ENCODE results near the gene CEP128.

CEP128 gene

DNA sequence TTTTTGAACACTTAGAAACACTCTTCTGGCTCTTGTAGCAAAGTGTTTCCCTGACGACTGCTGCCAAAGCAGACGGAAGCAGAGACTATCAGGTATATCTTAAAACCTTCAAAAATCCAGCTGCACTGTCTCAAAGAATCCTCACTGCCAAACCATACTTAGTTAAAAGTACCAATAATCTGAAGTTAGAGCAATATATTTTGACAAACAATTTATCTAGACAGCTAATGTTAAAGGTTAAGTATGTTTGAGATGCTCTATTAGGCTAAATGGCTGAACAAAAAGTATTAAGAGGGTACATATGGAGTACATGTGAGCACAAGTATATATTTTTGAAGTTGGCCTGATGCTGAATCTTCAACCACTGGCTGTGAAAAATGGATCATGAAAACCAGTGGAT lies 398.3 kb downstream of the CEP128 start:
- DNase-seq (ENCODE audit: low spot score), result no peak

DNA sequence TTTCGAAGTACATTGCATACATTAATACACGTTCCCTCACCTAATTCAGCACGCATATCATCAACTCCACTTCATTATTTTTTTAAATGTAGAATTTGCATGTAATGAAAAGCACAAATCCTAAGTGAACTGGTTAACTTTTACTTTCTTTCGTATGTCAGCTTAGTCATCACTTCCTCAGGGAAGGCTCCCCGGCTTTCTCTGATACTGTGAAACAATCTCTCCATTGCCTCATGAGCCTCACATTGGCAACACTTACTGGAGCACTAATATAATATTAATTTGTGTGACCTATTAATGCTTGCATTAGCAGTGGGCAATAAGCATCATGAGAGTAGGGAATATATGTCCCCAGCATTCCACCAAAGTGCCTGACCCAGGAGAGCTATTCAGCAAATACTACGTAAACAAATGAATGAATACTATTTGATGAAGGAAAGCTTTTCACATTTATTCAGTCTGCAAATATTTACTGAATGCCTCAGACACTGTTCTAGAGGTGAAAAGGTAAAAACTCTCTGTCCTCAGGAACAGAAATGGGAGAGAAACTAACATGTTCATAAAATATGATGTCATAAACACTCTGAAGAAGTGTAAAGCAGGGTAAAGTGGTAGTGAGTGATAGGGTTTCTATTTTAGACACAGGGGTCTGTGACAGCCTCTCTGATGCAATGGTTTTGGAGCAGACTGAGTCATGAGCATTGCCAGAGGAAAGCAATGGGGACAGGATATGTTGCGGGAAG lies 402.7 kb downstream of the CEP128 start:
- no peak for DNase-seq (ENCODE audit: low spot score)

DNA sequence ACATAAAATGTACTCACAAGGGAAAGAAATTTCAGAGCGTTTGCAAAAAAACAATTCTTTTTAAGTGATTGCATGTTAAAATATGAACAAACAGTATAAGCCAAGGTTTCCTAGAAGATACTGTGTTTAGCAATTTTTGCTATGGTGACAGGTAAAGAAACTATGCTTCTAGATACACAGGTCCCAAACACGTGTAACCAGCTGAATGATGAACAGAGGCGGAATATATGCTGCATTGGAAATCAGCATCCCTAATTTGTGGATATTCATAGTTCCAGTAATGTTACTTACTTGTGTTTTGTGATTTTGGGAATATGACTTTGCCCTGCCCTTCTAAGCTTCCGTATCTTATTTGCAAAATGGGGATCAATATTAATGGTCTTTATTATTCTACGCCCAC lies 403.9 kb downstream of the CEP128 start:
- no peak for DNase-seq (ENCODE audit: low spot score)

- no peak for DNase-seq (ENCODE audit: low spot score)
Measured at GRCh38 chr14:80536456-80536855, 405.1 kb downstream of the CEP128 start.

DNA sequence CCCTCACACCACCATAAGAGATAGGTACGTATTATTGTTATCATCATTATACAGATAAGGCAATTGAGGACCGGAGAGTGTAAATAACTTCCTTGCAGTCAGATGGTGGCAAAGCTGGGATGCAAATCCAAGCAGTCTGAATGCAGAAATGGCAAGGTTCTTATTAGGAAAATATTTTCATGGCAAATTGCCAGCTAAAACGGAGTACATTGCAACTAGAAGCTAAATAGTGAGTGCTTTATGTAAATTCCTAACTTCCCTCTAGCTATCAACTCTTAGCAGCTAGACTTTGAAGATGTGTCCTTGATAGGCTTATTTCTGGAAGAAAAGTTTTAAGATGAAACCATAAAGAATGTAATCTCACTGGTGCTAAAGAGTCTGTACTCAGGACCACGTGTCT lies 406.4 kb downstream of the CEP128 start:
- no peak for DNase-seq (ENCODE audit: low spot score)

DNA sequence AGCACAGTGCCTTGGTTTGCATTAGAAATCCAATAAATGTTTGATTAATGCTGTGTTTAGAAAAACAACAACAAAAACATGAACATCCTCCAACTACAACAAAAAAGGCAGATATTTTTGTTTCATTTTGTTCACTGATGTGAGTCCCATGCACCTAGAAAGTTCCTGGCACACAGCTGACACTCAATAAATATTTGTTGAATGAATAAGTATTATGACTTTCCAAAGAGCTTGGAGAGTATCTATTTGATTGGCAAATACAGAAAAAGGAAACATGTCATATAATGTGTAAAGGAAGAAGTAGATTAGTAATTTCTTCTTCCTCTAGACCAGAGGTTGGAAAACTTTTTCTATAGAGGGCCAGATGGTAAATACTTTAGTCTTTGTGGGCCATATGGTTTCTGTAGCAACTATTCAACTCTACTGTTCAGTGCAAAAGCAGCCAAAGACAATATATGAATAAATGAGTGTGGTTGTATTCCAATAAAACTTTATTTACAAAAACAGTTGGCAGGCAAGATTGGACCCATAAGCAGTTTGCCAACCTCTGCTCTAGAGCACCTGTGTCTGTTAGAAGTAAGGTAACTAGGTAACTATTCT lies 417.9 kb downstream of the CEP128 start:
- DNase-seq (ENCODE audit: low spot score), result no peak

DNA sequence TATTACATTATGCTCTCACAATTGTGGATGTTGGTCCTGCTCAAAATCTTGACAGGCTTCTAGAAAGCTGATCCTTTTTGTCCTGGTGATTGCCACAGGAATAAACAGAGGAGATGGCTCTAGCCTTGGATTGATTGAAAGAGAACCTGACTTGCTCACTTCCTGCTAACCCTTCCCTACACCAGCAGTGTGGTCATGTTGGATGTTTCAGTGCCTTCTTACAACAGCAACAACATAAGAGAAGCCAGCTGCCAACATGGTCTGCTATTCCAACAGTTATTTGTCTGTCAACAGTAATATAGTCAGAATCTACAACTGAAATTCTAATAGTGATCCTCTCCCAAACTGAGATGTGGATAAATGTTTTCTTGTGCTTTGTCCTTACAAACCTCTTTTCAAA lies 418.6 kb downstream of the CEP128 start:
- DNase-seq (ENCODE audit: low spot score), result peak; percentile 6

GRCh38 chr14:80522411-80522810 lies 419.1 kb downstream of the CEP128 start:
- no peak for DNase-seq (ENCODE audit: low spot score)

- no peak for DNase-seq (ENCODE audit: low spot score)
Measured at GRCh38 chr14:80521456-80521855, 420.1 kb downstream of the CEP128 start.

- DNase-seq (ENCODE audit: low spot score), result no peak
Measured at GRCh38 chr14:80519002-80519401, 422.5 kb downstream of the CEP128 start.

DNA sequence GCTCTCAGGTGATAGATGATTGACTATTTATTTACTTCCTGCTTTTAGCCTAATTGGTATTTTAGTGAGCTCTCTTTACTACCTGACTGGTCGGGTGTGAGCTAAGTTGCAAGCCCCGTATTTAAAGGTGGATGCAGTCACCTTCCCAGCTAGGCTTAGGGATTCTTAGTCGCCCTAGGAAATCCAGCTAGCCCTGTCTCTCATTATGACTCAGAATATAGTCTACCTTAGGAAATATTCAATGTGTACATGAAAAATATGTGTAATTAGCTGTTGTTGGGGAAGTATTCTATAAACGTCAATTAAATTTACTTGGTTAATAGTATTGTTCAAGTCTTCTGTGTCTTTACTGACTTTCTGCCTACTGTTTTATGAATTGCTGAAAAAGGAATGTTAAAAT lies 423.4 kb downstream of the CEP128 start:
- DNase-seq (ENCODE audit: low spot score), result no peak

DNA sequence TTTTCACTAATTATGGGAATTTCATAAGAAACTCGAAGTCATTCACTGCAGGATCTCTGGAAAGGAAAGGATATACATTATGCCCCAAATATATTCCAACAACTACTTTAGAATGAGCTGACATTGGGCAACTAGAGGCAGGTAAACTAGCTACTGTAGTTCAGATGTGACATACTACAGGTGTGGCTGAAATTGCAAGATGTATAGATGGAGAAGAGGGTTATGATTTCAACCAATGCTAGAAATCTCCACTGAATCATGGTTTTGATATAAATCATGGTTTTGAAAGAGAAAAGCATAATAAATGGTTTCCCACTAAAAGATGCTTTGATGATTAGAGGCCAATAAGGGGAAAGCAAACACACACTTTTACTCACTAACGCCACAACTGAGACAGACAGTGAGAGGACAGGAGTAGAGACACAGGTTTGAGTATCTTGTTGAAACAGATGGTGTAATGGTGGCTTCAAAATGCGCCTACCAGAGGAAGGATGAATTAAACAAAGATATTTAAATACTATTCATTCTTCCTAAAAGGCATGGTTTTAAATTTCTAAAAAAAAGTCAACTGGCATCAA lies 434.2 kb downstream of the CEP128 start:
- DNase-seq (ENCODE audit: low spot score), result no peak

DNA sequence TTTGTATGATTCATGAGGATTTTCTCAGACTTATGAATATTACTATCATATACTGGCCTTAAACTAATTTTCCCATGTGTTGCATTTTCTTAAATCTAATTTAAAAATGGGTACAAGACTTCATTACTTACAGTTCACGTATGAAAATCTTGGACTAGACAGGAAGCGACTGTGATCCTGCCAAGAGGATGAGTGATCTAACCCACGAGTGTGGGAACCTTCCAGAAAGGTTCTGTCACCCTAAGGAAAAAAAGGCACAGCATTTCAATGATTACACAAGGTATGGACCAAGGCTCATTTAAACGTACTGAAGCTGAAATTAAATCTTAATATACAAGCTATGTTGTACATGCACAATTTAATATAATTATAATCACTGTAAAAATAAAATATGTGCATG lies 436.8 kb downstream of the CEP128 start:
- no peak for DNase-seq (ENCODE audit: low spot score)

- no peak for DNase-seq (ENCODE audit: low spot score)
Measured at GRCh38 chr14:80498533-80498932, 443.0 kb downstream of the CEP128 start.

DNA sequence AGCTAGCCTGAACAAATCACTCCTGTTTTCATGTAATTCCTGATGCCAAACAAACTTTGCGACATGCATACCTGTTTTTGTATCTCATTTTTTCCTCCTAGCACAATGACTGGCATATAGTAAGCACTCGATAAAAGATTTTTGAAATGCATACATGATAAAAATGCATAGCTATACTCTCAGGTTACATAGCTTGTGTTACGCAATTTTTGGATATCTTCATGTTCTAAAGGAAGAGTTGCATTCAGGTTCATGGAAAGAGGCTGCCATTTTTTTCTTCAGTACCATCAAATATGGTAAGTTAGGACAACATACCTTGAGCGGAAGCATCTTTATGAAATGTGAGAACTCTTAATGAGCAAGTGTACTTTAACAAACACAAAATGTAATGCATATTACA lies 445.4 kb downstream of the CEP128 start:
- DNase-seq (ENCODE audit: low spot score), result no peak

- no peak for DNase-seq (ENCODE audit: low spot score)
Measured at GRCh38 chr14:80494769-80495168, 446.8 kb downstream of the CEP128 start.

DNA sequence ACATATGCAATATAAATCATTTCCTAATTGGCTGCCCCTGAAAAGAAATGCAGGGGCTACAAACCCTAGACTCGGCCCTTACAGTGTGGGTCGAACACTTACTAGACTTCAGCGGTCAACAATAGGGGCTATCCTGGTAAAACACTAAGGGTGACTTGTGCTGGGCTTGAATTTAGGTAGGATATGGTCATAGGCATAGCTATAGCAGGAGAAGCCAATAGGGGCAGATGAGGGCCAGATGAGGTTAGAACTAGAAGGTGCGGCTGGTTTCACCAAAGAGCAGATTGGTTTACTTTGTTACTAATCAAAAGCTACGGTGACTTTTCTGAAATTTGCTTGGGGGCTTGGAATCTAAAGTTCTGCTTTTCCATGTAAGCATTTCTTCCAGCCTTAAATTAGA lies 447.9 kb downstream of the CEP128 start:
- DNase-seq (ENCODE audit: low spot score), result no peak

GRCh38 chr14:80491650-80492049 lies 449.9 kb downstream of the CEP128 start:
- no peak for DNase-seq (ENCODE audit: low spot score)

- peak; percentile 53 for DNase-seq (ENCODE audit: low spot score)
Measured at GRCh38 chr14:80491131-80491530, 450.4 kb downstream of the CEP128 start.

GRCh38 chr14:80489513-80489912 lies 452.0 kb downstream of the CEP128 start:
- DNase-seq (ENCODE audit: low spot score), result no peak

DNA sequence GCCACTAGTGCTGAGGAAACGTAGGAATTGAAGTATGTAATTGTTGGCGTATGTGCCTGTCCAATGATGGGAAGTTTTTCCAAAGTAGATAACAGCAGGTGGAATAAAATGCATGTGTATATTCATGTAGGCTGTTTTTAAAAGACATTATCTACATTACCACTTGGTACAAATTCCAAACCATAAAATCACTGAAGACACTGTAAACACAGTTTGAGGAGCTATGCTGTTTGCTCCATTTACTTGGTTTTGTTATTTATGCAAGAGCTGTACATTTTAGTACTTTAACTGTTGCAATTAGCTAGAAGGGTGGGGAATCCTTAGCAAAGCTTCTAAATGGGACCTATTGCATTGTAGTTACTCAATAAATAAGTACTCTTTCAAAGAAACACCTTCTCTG lies 455.8 kb downstream of the CEP128 start:
- no peak for DNase-seq (ENCODE audit: low spot score)

DNA sequence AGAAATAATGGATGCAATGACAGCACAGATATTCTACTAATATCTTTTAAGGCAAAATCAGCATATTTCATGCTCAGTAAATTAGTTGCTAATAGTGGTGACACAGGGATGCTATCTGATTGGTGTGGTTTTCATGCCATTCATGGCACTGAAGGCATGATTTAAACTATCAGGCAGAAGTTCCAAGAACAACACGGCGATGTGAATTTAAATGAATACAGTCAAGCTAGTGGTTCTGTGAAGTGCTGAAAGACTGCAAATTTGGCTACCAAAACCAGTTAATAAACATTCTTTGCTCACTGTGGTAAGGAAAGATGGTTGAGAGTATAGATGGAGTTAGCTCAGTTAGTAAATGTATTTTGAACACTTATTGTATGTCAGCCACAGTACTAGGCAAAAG lies 458.2 kb downstream of the CEP128 start:
- no peak for DNase-seq (ENCODE audit: low spot score)

DNA sequence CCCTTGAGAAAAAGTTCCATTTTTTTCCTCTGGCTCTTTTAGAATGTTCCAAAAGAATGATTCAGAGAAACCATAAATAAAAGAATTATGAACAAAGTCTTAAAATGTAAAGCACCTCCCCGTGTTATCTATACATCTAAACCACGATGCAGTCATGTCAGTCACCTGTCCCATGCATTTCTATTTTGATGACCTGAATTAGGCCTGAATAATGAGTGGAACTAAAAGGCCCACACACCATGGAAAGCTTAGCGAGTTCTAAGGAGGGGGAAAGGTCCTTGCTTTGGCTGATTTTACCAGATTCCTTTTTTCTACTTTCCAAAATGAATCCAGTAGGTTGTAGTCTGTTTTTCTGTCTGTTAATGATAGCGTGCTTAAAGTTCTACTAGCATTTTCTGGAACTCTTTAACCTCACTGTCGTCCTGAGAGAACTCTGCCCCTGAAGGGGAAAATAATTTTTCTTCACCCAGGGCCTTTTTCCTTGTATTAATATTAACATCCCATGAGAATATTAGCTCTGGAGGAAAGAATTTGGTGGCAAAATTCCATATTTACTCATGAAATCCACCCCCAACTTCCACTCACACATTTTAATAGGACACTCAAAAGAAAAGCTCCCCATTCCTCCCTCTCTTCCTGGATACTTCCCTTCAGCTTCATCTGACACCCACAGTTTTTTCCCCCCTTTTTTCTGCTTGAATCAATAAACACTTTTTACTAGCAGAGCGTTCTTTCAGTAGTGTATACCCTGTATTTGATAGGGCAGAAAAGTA lies 464.0 kb downstream of the CEP128 start:
- DNase-seq (ENCODE audit: low spot score), result peak; percentile 23
